GM23338 (cell line): Measurements from ENCODE around the gene YWHAE. TPM values are rescaled to one million over a fixed set of nuclear protein-coding genes. Genes with fewer than 3 reads are reported as not detected.

Source experiments
- ATAC-seq: fragments of 200-7000 bp; cut with Tn5 transposase; 3 replicates; pipeline ENCODE4 v1.9.1; 2020
- DNase-seq: peaks from one replicate; pipeline ENCODE4 v3.0.0-alpha.2; 2015; ENCODE audit warnings: low spot score
- H2AFZ ChIP-seq: fragments of 200-600 bp; sonication (generic); 2 replicates; pipeline ENCODE4 v1.8.0; 2016; ENCODE audit warnings: antibody characterized with exemption, mild to moderate bottlenecking, moderate library complexity
- H3F3A ChIP-seq: fragments of 200-600 bp; sonication (generic); replicated peaks from 2 replicates; pipeline ENCODE4 v1.8.0; 2017; ENCODE audit warnings: antibody characterized with exemption, mixed run types, low read depth
- H3K27ac ChIP-seq: fragments of 200-600 bp; sonication (generic); 2 replicates; pipeline ENCODE4 v1.6.1; 2016; ENCODE audit warnings: low read depth
- H3K27me3 ChIP-seq: fragments of 200-600 bp; sonication (generic); 2 replicates; pipeline ENCODE4 v1.8.0; 2016; ENCODE audit warnings: mild to moderate bottlenecking, mixed run types, moderate library complexity; ENCODE audit not compliant: insufficient read depth
- H3K36me3 ChIP-seq: fragments of 200-600 bp; sonication (generic); 2 replicates; pipeline ENCODE4 v1.8.0; 2016; ENCODE audit warnings: mild to moderate bottlenecking; ENCODE audit not compliant: insufficient read depth
- H3K4me1 ChIP-seq: fragments of 200-600 bp; sonication (generic); 2 replicates; pipeline ENCODE4 v1.8.0; 2016; ENCODE audit warnings: mild to moderate bottlenecking, moderate library complexity; ENCODE audit not compliant: insufficient read depth
- H3K4me2 ChIP-seq: fragments of 200-600 bp; sonication (generic); 2 replicates; pipeline ENCODE4 v1.7.1; 2017; ENCODE audit warnings: mixed run types
- H3K4me3 ChIP-seq: fragments of 200-600 bp; sonication (generic); 2 replicates; pipeline ENCODE4 v1.6.1; 2016; ENCODE audit warnings: mixed run types
- H3K79me2 ChIP-seq: fragments of 200-600 bp; sonication (generic); replicated peaks from 2 replicates; pipeline ENCODE4 v1.8.0; 2017; ENCODE audit warnings: mild to moderate bottlenecking; ENCODE audit not compliant: insufficient read depth
- H3K9me2 ChIP-seq: fragments of 200-600 bp; sonication (generic); 2 replicates; pipeline ENCODE4 v1.8.0; 2017; ENCODE audit not compliant: insufficient read depth
- H4K20me1 ChIP-seq: fragments of 200-600 bp; sonication (generic); replicated peaks from 2 replicates; pipeline ENCODE4 v1.8.0; 2017; ENCODE audit warnings: mild to moderate bottlenecking; ENCODE audit not compliant: insufficient read depth
- H3K27ac Mint-ChIP-seq: 2 replicates; pipeline ENCODE4 v1.8.0; 2020; ENCODE audit warnings: inconsistent platforms, mild to moderate bottlenecking, moderate library complexity, mixed read lengths
- H3K27me3 Mint-ChIP-seq: 3 replicates; pipeline ENCODE4 v1.8.0; 2022; ENCODE audit warnings: low read depth, mild to moderate bottlenecking, moderate library complexity, mixed read lengths, inconsistent platforms; ENCODE audit not compliant: insufficient read depth, poor library complexity
- H3K36me3 Mint-ChIP-seq: 3 replicates; pipeline ENCODE4 v1.8.0; 2021; ENCODE audit warnings: low read depth, mild to moderate bottlenecking, inconsistent platforms, moderate library complexity, mixed read lengths
- H3K4me1 Mint-ChIP-seq: 3 replicates; pipeline ENCODE4 v1.8.0; 2020; ENCODE audit warnings: mild to moderate bottlenecking, inconsistent platforms, mixed read lengths
- H3K4me3 Mint-ChIP-seq: 3 replicates; pipeline ENCODE4 v1.8.0; 2021; ENCODE audit warnings: moderate library complexity, mild to moderate bottlenecking, inconsistent platforms, mixed read lengths
- H3K9me3 Mint-ChIP-seq: 3 replicates; pipeline ENCODE4 v1.8.0; 2020; ENCODE audit warnings: moderate library complexity, mild to moderate bottlenecking, inconsistent platforms, mixed read lengths
- CREB1 ChIP-seq: fragments of 250-450 bp; sonication (Bioruptor Pico); IDR thresholded peaks from 2 replicates; pipeline ENCODE4 v1.5.0; 2020; ENCODE audit warnings: low read depth, mild to moderate bottlenecking, moderate library complexity
- ETS1 ChIP-seq: IDR thresholded peaks from 2 replicates; pipeline ENCODE4 v1.6.1; 2016; ENCODE audit warnings: antibody characterized with exemption
- EZH2 ChIP-seq: fragments of 200-600 bp; sonication (generic); IDR thresholded peaks from one replicate; pipeline ENCODE4 v1.8.0; 2017; ENCODE audit warnings: antibody characterized with exemption, mild to moderate bottlenecking, low read depth; ENCODE audit not compliant: unreplicated experiment
- EZH2phosphoT487 ChIP-seq: fragments of 200-600 bp; sonication (generic); IDR thresholded peaks from one replicate; pipeline ENCODE4 v1.8.1; 2018; ENCODE audit warnings: antibody characterized with exemption; ENCODE audit not compliant: unreplicated experiment
- JUNB ChIP-seq: IDR thresholded peaks from one replicate; pipeline ENCODE4 v1.6.1; 2016; ENCODE audit warnings: antibody characterized with exemption; ENCODE audit not compliant: unreplicated experiment
- NANOG ChIP-seq: IDR thresholded peaks from 2 replicates; pipeline ENCODE4 v1.6.1; 2016; ENCODE audit warnings: antibody characterized with exemption, borderline replicate concordance
- POLR2AphosphoS5 ChIP-seq: IDR thresholded peaks from 2 replicates; pipeline ENCODE4 v1.6.1; 2016; ENCODE audit warnings: antibody characterized with exemption, low read depth
- REST ChIP-seq: IDR thresholded peaks from one replicate; pipeline ENCODE4 v1.6.1; 2018; ENCODE audit warnings: antibody characterized with exemption; ENCODE audit not compliant: unreplicated experiment
- STAT1 ChIP-seq: IDR thresholded peaks from one replicate; pipeline ENCODE4 v1.6.1; 2016; ENCODE audit warnings: antibody characterized with exemption; ENCODE audit not compliant: unreplicated experiment
- ZNF114 ChIP-seq: fragments of 250-450 bp; sonication (Bioruptor Pico); IDR thresholded peaks from 2 replicates; pipeline ENCODE4 v1.5.0; 2020; ENCODE audit warnings: mild to moderate bottlenecking, moderate library complexity
- ZNF331 ChIP-seq: fragments of 250-450 bp; sonication (Bioruptor Pico); IDR thresholded peaks from 2 replicates; pipeline ENCODE4 v1.5.0; 2020; ENCODE audit warnings: low read depth, mild to moderate bottlenecking, moderate library complexity
- polyA plus RNA-seq: library from polyadenylated mRNA; unstranded; fragments of >200 nt; fragmentation: Nextera tagmentation; extraction: Ambion mirVana; gene quantifications from 2 replicates; pipeline ENCODE4 v1.2.1, GENCODE V29; 2016
- total RNA-seq: library from RNA; depleted of rRNA; stranded (reverse); fragments of >200 nt; shearing (Covaris generic); gene quantifications from 2 replicates; pipeline ENCODE4 v1.2.3, GENCODE V29; 2014
- TF ChIP-seq, protein P1 (sequence below): fragments of 250-450 bp; sonication (Bioruptor Pico); IDR thresholded peaks from 2 replicates; pipeline ENCODE4 v1.5.0; 2020; ENCODE audit warnings: mild to moderate bottlenecking, moderate library complexity
- TF ChIP-seq, protein P2 (sequence below), 2 experiments: fragments of 200-600 bp in 1 of 2; sonication (generic) in 1 of 2; conservative IDR thresholded peaks; 2 replicates each; pipeline versions ENCODE4 v1.5.1 to v1.6.1; 2016 to 2017; ENCODE audit warnings: antibody characterized with exemption in 2 of 2, low read depth in 2 of 2, mild to moderate bottlenecking in 2 of 2, moderate library complexity in 1 of 2

The YWHAE gene
- total and polyA plus RNA-seq, 2 experiments from 2014 or later: 1,251 to 1,283 TPM

DNA sequence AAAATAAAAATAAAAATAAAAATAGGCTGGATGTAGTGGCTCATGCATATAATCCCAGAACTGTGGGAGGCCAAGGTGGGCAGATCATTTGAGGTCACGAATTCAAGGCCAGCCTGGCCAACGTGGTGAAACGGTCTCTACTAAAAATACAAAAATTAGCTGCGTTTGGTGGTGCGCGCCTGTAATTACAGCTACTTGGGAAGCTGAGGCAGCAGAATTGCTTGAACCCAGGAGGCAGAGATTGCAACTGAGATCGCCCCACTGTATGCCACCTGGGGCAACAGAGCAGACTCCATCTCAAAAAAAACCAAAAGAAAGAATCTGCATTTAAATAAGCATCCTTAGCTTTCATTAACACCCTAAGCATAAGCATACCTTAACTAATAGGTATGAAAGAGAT, 33.8 kb downstream of the YWHAE start:
- no peak for TF ChIP-seq STAT1
- TF ChIP-seq REST: no peak
- TF ChIP-seq CREB1 (CRISPR knock-in tag): no peak
- no peak for TF ChIP-seq POLR2AphosphoS5
- TF ChIP-seq, protein P1, sequence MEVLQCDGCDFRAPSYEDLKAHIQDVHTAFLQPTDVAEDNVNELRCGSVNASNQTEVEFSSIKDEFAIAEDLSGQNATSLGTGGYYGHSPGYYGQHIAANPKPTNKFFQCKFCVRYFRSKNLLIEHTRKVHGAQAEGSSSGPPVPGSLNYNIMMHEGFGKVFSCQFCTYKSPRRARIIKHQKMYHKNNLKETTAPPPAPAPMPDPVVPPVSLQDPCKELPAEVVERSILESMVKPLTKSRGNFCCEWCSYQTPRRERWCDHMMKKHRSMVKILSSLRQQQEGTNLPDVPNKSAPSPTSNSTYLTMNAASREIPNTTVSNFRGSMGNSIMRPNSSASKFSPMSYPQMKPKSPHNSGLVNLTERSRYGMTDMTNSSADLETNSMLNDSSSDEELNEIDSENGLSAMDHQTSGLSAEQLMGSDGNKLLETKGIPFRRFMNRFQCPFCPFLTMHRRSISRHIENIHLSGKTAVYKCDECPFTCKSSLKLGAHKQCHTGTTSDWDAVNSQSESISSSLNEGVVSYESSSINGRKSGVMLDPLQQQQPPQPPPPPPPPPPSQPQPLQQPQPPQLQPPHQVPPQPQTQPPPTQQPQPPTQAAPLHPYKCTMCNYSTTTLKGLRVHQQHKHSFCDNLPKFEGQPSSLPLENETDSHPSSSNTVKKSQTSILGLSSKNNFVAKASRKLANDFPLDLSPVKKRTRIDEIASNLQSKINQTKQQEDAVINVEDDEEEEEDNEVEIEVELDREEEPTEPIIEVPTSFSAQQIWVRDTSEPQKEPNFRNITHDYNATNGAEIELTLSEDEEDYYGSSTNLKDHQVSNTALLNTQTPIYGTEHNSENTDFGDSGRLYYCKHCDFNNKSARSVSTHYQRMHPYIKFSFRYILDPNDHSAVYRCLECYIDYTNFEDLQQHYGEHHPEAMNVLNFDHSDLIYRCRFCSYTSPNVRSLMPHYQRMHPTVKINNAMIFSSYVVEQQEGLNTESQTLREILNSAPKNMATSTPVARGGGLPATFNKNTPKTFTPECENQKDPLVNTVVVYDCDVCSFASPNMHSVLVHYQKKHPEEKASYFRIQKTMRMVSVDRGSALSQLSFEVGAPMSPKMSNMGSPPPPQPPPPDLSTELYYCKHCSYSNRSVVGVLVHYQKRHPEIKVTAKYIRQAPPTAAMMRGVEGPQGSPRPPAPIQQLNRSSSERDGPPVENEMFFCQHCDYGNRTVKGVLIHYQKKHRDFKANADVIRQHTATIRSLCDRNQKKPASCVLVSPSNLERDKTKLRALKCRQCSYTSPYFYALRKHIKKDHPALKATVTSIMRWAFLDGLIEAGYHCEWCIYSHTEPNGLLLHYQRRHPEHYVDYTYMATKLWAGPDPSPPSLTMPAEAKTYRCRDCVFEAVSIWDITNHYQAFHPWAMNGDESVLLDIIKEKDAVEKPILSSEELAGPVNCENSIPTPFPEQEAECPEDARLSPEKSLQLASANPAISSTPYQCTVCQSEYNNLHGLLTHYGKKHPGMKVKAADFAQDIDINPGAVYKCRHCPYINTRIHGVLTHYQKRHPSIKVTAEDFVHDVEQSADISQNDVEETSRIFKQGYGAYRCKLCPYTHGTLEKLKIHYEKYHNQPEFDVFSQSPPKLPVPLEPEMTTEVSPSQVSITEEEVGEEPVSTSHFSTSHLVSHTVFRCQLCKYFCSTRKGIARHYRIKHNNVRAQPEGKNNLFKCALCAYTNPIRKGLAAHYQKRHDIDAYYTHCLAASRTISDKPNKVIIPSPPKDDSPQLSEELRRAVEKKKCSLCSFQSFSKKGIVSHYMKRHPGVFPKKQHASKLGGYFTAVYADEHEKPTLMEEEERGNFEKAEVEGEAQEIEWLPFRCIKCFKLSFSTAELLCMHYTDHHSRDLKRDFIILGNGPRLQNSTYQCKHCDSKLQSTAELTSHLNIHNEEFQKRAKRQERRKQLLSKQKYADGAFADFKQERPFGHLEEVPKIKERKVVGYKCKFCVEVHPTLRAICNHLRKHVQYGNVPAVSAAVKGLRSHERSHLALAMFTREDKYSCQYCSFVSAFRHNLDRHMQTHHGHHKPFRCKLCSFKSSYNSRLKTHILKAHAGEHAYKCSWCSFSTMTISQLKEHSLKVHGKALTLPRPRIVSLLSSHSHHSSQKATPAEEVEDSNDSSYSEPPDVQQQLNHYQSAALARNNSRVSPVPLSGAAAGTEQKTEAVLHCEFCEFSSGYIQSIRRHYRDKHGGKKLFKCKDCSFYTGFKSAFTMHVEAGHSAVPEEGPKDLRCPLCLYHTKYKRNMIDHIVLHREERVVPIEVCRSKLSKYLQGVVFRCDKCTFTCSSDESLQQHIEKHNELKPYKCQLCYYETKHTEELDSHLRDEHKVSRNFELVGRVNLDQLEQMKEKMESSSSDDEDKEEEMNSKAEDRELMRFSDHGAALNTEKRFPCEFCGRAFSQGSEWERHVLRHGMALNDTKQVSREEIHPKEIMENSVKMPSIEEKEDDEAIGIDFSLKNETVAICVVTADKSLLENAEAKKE: no peak
- TF ChIP-seq ETS1: no peak
- TF ChIP-seq, protein P2, sequence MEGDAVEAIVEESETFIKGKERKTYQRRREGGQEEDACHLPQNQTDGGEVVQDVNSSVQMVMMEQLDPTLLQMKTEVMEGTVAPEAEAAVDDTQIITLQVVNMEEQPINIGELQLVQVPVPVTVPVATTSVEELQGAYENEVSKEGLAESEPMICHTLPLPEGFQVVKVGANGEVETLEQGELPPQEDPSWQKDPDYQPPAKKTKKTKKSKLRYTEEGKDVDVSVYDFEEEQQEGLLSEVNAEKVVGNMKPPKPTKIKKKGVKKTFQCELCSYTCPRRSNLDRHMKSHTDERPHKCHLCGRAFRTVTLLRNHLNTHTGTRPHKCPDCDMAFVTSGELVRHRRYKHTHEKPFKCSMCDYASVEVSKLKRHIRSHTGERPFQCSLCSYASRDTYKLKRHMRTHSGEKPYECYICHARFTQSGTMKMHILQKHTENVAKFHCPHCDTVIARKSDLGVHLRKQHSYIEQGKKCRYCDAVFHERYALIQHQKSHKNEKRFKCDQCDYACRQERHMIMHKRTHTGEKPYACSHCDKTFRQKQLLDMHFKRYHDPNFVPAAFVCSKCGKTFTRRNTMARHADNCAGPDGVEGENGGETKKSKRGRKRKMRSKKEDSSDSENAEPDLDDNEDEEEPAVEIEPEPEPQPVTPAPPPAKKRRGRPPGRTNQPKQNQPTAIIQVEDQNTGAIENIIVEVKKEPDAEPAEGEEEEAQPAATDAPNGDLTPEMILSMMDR (conservative IDR thresholded peaks at IDR 0.05; ENCODE audit: low read depth in 2 of 2): no peak
- no peak for TF ChIP-seq JUNB
- no peak for TF ChIP-seq ZNF331 (CRISPR knock-in tag)
- no peak for TF ChIP-seq NANOG
- TF ChIP-seq EZH2phosphoT487: no peak
- TF ChIP-seq EZH2: no peak
- TF ChIP-seq ZNF114 (CRISPR knock-in tag): no peak
- Mint-ChIP-seq H3K4me3 (0 out of 3 replicates have a peak overlapping the region, but pooled peaks have one; percentile 16), H3K4me1 (peaks cover 49% of the 10 kb centered on the region), H3K27ac (no peak overlapping the region), H3K9me3 (no peaks in the 10 kb centered on the region), H3K36me3 (peaks cover 45% of the 10 kb centered on the region), H3K27me3 (peaks cover 7% of the 10 kb centered on the region)
- Histone ChIP-seq H3K36me3 (peaks cover 17% of the 10 kb centered on the region), H4K20me1 (peaks cover 72% of the 10 kb centered on the region), H3K4me2 (peak overlapping the region; percentile 46), H3K4me3 (no peak overlapping the region), H3K27ac (peak overlapping the region; percentile 15), H3K9me2 (no peaks in the 10 kb centered on the region), H3K4me1 (peaks cover 30% of the 10 kb centered on the region), H3K79me2 (peaks cover 97% of the 10 kb centered on the region), H3F3A (peaks cover 42% of the 10 kb centered on the region), H2AFZ (no peak overlapping the region), H3K27me3 (no peaks in the 10 kb centered on the region)
- ATAC-seq (peak; percentile 15; the same call in 2 of the 3 replicates), DNase-seq (peak; percentile 18)
